Measurements from ENCODE around the gene DSCAML1. TPM values are rescaled to one million over a fixed set of nuclear protein-coding genes. Genes with fewer than 3 reads are reported as not detected.

The DSCAML1 gene
- total RNA-seq, 4 donors from 2014 or later = 0.54 to 1.8 (median 0.99) TPM

DNA sequence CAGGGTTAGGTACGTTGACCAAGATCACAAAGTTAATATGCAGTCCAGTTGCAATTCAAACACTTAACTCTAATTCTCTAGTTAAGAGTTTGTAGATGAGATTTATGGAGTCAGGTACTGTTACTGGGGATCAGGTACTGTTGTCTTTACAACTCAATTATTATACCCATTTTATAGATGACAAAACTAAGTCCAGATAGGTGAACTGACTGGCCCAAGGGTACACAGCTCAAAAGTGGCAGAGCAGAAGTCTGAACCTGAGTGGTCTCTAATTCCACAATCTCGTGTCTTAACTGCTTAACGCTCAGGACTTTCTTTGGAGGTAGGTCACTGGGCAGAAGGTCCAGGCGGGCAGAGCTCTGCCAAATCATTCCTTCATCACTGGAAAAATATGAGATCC is 77.5 kb downstream of the DSCAML1 start:
- Histone ChIP-seq H3K27me3 (no peaks in the 10 kb centered on the region), H3K4me1 (peaks cover 14 to 31% of the 10 kb centered on the region in 2 donors), H3K4me3 (replicated peaks in 1 of 3) (no peak overlapping the region), H3K27ac (no peak overlapping the region), H3K9me3 (no peaks in the 10 kb centered on the region), H3K36me3 (no peaks in the 10 kb centered on the region)
- intact Hi-C loops (cut with DNase I) = no loop called here
- no peak for DNase-seq
- TF ChIP-seq POLR2A (IDR thresholded peaks at IDR 0.05) = no peak
- TF ChIP-seq, protein P1, sequence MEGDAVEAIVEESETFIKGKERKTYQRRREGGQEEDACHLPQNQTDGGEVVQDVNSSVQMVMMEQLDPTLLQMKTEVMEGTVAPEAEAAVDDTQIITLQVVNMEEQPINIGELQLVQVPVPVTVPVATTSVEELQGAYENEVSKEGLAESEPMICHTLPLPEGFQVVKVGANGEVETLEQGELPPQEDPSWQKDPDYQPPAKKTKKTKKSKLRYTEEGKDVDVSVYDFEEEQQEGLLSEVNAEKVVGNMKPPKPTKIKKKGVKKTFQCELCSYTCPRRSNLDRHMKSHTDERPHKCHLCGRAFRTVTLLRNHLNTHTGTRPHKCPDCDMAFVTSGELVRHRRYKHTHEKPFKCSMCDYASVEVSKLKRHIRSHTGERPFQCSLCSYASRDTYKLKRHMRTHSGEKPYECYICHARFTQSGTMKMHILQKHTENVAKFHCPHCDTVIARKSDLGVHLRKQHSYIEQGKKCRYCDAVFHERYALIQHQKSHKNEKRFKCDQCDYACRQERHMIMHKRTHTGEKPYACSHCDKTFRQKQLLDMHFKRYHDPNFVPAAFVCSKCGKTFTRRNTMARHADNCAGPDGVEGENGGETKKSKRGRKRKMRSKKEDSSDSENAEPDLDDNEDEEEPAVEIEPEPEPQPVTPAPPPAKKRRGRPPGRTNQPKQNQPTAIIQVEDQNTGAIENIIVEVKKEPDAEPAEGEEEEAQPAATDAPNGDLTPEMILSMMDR (IDR thresholded peaks at IDR 0.05) = no peak
- WGBS, 2 donors = 94 to 97% methylated on average over 4 of the region's 4 CpGs

DNA sequence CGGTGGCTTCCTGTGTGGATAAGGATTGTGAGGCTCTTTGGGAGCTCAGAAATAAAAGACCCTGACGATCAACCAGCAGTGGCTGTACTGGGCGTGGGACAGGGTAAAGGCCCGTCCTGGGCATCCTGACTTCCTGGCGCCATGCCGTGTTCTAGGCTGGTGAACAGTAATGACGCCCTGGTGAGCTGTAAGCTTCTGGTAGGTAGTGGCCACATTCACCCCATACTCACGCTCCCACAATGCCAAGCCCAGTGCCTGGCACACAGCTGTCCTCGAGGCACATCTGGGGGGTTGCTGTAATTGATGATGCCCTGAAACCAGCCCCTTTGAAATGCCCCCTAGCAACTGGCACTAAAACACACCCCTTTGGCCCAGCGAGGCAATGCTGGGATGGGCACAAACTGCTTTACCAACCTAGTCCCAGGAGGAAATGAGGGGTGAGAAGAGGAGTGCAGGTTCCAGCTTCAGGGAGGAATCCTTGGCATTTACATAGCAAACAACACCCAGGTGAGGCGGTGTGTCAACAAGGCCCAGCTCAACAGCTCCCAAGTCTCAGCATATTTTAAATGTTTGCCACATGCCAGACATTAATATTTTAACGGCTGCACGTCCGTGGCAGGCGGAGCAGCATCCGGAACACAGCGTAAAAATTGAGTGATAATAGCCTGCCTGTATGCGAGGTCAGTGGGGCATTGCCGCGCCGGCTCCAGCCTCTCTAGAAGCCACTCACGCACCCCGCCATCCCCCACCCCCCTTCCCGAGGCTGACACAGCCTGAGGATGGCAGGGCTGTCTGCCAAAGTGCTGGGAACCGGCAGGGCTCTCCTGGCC is 79.3 kb downstream of the DSCAML1 start:
- no peak overlapping the region for H3K4me3 ChIP-seq (replicated peaks in 1 of 3)
- 47 to 61% methylated on average over 17 to 25 of the region's 25 CpGs for WGBS, 2 donors
- no peaks in the 10 kb centered on the region for H3K36me3 ChIP-seq
- DNase-seq = peak; percentile 95
- H3K4me1 ChIP-seq = peaks cover 14 to 31% of the 10 kb centered on the region in 2 donors
- no peak for TF ChIP-seq POLR2A (IDR thresholded peaks at IDR 0.05)
- TF ChIP-seq, protein P1 (IDR thresholded peaks at IDR 0.05) = peak in 1 of 6 experiments; percentile 8
- H3K9me3 ChIP-seq = no peaks in the 10 kb centered on the region
- intact Hi-C loops (cut with DNase I) = no loop called here
- H3K27ac ChIP-seq = peak overlapping the region; percentile 39 to 64 (median 58)
- H3K27me3 ChIP-seq = no peaks in the 10 kb centered on the region

- intact Hi-C loops (cut with DNase I) = no loop called here
- H3K27ac ChIP-seq = peak overlapping the region in 2 of 3 donors; percentile 7 to 64
- TF ChIP-seq, protein P1 (IDR thresholded peaks at IDR 0.05) = no peak
- no peak for TF ChIP-seq POLR2A (IDR thresholded peaks at IDR 0.05)
Measured at GRCh38 chr11:117716521-117717440, 80.2 kb downstream of the DSCAML1 start.

DNA sequence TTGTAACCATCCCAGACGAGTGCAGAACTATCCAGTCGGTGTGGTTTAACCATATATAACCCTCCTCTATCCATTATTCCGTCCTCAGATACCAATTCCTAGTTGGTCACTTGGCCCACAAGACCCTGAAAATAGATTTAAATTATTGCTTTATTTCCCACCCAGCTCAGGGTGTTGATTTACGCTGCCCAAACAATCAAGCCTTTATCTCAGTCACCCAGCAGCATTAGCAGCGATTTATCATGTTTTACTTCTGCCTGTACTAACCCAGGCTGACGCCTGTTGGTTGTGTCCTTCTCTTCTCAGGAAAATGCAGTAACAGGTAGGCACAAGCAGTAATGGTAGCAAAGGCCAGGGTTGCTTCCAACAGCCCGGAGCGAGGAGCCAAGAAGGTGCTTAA is 81.2 kb downstream of the DSCAML1 start:
- no peaks in the 10 kb centered on the region for H3K27me3 ChIP-seq
- H3K4me1 ChIP-seq = peaks cover 14 to 31% of the 10 kb centered on the region in 2 donors
- no peak for DNase-seq
- intact Hi-C loops (cut with DNase I) = no loop called here
- no peaks in the 10 kb centered on the region for H3K9me3 ChIP-seq
- H3K4me3 ChIP-seq (replicated peaks in 1 of 3) = no peak overlapping the region
- no peak overlapping the region for H3K27ac ChIP-seq
- WGBS, 2 donors = 77 to 81% methylated on average over 8 of the region's 8 CpGs
- no peak for TF ChIP-seq POLR2A (IDR thresholded peaks at IDR 0.05)
- TF ChIP-seq, protein P1 (IDR thresholded peaks at IDR 0.05) = no peak
- no peaks in the 10 kb centered on the region for H3K36me3 ChIP-seq

More at GRCh38 chr11:117716521-117717440, 80.2 kb downstream of the DSCAML1 start:
- Histone ChIP-seq H3K4me3 (replicated peaks in 1 of 3) (no peak overlapping the region), H3K27me3 (no peaks in the 10 kb centered on the region), H3K36me3 (no peaks in the 10 kb centered on the region), H3K4me1 (peaks cover 14 to 31% of the 10 kb centered on the region in 2 donors), H3K9me3 (no peaks in the 10 kb centered on the region)
- 85 to 86% methylated on average over 19 to 20 of the region's 20 CpGs for WGBS, 2 donors
- DNase-seq = peak; percentile 32 to 47
